BJ (cell line): Measurements from ENCODE around the gene OBSCN. TPM values are rescaled to one million over a fixed set of nuclear protein-coding genes. Genes with fewer than 3 reads are reported as not detected.

ENCODE experiments used
- CTCF ChIA-PET: fragments of 350-600 bp; formaldehyde crosslinking; extraction: SDS; loops from one replicate; lab custom pipeline; 2021; ENCODE audit warnings: antibody characterized with exemption, inconsistent platforms; lab: Yijun Ruan, JAX
- POLR2A ChIA-PET: fragments of 300-600 bp; sonication (Branson Sonifier 250); formaldehyde crosslinking; extraction: SDS; loops from one replicate; lab custom pipeline; 2021; ENCODE audit warnings: antibody characterized with exemption; lab: Charles Lee
- DNase-seq: peaks from one replicate; pipeline ENCODE4 v3.0.0-alpha.2; 2011; ENCODE audit warnings: low read depth
- H3K27me3 ChIP-seq: 2 replicates; pipeline ENCODE4 v1.6.0; 2011; ENCODE audit warnings: low read length; ENCODE audit not compliant: control insufficient read depth, insufficient read depth
- H3K36me3 ChIP-seq: 2 replicates; pipeline ENCODE4 v1.5.1; 2011; ENCODE audit warnings: low read length; ENCODE audit not compliant: control insufficient read depth, insufficient read depth
- H3K4me3 ChIP-seq: 2 replicates; pipeline ENCODE4 v1.5.1; 2011; ENCODE audit warnings: low read depth, mild to moderate bottlenecking, control low read depth, low read length
- CTCF ChIP-seq: IDR thresholded peaks from 2 replicates; pipeline ENCODE4 v1.5.1; 2011; ENCODE audit warnings: low read depth, mild to moderate bottlenecking, control low read depth, inconsistent platforms, low read length, moderate library complexity; ENCODE audit not compliant: insufficient read depth
- polyA plus RNA-seq: library from polyadenylated mRNA; depleted of rRNA; stranded (reverse); fragments of >200 nt; gene quantifications from 2 replicates; pipeline ENCODE4 v1.2.3, GENCODE V29; 2011

Gene OBSCN
- polyA plus RNA-seq, 1 experiment: 2.9 TPM

- no peak overlapping the region for H3K4me3 ChIP-seq
- H3K36me3 ChIP-seq: peaks cover 26% of the 10 kb centered on the region
- POLR2A ChIA-PET: interaction anchor here (0.8 kb wide), 1 partner anchor 304 kb away, joined by 3 read pairs; no protein-coding TSS in a partner anchor
- TF ChIP-seq CTCF: peak; percentile 78
- CTCF ChIA-PET: interaction anchor here (0.8 to 4.3 kb wide), 24 partner anchors 8 to 394 kb away, joined by 3 to 21 read pairs (median 4); partner anchors contain the start of gene TRIM11
- DNase-seq: peak; percentile 26
- H3K27me3 ChIP-seq: no peaks in the 10 kb centered on the region
Measured at GRCh38 chr1:228393268-228393701, 185.4 kb downstream of the OBSCN start.

GRCh38 chr1:228393811-228394570 lies 186.1 kb downstream of the OBSCN start:
- no peak for DNase-seq
- Histone ChIP-seq H3K4me3 (no peak overlapping the region), H3K36me3 (peaks cover 28% of the 10 kb centered on the region), H3K27me3 (no peaks in the 10 kb centered on the region)
- CTCF ChIA-PET: interaction anchor here (0.8 to 4.3 kb wide), 20 partner anchors 9 to 395 kb away, joined by 3 to 21 read pairs (median 4); partner anchors contain the start of gene TRIM11
- POLR2A ChIA-PET: interaction anchor here (0.8 kb wide), 1 partner anchor 304 kb away, joined by 3 read pairs; no protein-coding TSS in a partner anchor
- no peak for TF ChIP-seq CTCF

DNA sequence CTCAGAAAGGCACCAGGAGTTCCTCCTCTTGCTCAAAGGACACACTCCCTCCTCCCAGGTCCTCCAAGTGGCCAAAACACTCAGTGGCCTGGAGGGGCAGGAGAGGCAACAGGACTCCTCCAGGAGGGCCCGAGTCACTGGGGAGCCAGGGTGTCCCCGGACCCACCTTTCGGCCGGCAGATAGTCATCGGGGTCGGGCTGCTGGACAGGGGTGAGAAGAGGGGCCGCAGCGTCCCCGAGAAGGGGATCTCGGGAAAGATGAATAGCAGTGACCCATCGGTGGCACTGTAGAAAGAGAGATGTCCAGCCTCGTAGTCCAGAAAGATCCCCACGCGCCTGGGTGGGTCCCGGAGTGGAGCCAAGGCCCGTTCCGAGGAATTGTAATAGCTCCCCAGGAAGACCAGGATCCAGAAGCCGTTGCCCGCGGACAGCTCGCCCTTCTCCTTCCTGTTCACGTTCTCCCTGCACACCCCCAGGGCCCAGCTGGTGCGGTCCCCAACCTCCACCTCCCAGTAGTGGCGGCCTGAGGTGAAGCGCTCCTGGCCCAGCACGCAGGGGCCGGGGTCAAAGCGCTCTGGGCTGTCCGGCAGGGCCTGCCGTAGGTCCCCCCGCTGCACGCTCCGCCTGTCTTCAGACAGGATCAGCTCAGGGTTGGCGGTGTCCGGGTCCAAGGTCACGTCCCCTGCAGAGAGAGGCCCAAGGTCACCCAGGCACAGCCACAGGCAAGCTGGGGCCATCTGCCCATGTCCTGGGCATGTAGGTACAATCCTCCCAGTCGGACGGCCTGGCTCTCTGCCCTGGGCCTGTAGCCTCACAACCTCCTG lies 186.9 kb downstream of the OBSCN start:
- CTCF ChIA-PET: interaction anchor here (0.7 to 4.3 kb wide), 3 partner anchors 11 to 47 kb away, joined by 3 to 21 read pairs (median 3); partner anchors contain the start of gene TRIM11
- TF ChIP-seq CTCF: no peak
- POLR2A ChIA-PET: no interaction called here
- Histone ChIP-seq H3K4me3 (no peak overlapping the region), H3K36me3 (peaks cover 30% of the 10 kb centered on the region), H3K27me3 (no peaks in the 10 kb centered on the region)
- DNase-seq: no peak

DNA sequence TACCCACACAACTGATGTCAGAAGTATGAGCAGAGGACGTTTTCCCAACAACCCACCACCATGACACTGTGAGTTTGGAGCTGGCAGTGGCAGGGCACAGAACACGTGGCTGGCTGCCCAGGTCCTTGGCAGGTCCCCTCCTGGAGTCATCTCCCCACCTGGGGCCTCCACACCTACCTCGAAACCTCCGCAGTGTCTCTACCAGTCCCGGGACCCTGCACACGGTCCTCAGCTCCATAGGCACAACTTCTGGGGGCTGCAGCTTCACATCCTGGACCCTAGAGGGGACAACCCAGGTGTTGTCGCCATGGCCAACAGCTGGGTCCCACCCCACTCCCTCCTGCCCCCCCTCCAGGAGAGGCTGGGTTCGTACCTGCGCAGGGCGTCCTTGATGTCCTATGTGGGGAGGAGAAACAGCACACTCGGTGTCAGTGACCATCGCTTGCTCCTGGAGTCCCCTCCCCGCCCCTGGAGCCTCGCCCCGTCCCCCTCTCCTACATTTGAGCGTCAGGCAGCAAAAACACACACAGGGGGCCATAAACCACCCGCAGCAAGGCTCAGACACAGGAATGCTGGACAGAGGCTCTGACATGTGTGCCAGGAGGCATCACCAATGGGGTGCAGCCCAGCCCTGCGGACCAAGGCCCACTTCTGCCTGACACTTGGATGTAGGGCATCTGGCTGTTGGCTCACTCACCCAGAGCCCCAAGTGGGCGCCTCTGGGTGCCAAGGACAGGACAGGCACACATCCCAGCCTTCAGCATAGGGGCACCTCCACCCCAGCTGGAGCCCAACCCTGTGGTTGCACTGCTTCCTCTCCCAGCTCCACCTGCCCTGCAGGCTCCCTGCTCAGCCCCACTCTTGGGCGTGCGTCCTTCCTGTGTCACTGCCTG lies 189.2 kb downstream of the OBSCN start:
- POLR2A ChIA-PET: no interaction called here
- CTCF ChIA-PET: interaction anchor here (4.3 kb wide), 1 partner anchor 8 kb away, joined by 21 read pairs; the partner anchor contains the start of gene TRIM11
- H3K4me3 ChIP-seq: no peak overlapping the region

More for the DNA sequence above, 189.2 kb downstream of the OBSCN start:
- TF ChIP-seq CTCF: no peak
- peaks cover 42% of the 10 kb centered on the region for H3K36me3 ChIP-seq
- no peak for DNase-seq
- no peaks in the 10 kb centered on the region for H3K27me3 ChIP-seq
